SHP77 (cell line): ENCODE measurements around the gene UNG.
"Not testable (repeated sequence)": the region's sequence is repeated elsewhere in the genome, so short reads cannot be mapped to it uniquely, and the experiment has no call there.

ENCODE experiments used
- DNase-seq, 2 experiments: peaks; one replicate each; lab custom pipeline; 2025; lab: John Stamatoyannopoulos, UW

UNG gene

DNA sequence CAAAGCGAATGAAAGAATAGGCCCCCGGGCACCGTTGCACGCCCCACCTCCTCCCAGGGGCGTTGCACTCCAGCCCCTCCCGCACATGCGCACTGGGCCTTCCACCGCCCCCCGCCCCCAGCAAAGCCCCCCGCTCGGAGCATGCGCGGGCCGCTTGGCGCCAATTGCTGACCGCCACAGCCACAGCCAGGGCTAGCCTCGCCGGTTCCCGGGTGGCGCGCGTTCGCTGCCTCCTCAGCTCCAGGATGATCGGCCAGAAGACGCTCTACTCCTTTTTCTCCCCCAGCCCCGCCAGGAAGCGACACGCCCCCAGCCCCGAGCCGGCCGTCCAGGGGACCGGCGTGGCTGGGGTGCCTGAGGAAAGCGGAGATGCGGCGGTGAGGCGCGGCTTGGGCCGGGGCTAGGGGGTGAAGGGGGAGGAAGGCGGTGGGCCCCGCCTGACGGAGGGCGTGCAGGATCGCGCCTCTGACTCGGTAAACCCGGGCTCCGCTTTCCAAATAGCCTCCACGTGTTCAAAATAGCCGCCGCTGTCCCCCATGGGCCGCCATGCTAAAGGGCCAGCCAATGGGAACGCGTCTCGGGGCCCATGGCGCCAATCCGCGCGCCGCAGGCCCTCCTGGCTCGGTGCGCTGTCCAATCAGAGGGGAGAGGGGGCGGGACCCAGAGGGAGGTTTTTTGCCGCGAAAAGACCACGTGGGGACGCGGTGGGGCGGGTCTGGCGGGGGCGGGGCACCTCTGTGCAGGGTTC, at the start of gene UNG:
TSS of gene UNG (plus strand) at position 163 of the 748 bp plus-strand sequence. CDS start at position 246, 83 bp downstream.
- DNase-seq: peak; percentile 90 to 94

DNA sequence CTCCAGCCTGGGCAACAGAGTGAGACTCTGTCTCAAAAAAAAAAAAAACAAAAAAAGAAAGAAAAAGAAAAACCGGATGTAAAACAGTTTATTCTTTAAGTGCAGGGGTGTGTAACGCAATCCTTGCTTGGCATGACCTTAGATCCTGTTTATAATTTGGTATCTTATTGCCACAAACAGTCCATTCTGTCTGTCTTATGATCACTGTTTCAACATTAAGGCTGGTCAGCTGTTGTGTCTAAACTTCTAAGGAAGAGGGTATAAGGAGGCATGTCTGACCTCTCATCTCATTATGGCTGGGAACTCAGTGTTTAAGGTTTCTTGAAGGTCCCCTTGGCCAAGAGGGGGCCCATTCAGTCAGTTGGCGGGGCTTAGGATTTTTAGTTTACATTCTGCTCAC, 48.7 kb upstream of the UNG start:
- DNase-seq: not testable (repeated sequence)

DNA sequence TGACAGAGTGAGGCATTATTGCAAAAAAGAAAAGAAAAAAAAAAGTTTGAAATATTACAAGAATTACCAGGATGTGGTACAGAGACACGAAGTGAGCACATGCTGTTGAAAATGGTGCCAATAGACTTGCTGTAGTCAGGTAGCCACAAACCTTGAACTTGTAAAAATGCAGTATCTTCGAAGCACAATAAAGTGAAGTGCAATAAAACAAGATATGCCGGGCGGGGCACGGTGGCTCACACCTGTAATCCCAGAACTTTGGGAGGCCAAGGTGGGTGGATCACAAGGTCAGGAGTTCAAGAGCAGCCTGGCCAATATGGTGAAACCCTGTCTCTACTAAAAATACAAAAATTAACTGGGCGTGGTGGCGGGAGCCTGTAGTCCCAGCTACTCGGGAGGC, 47.6 kb upstream of the UNG start:
- DNase-seq: not testable (repeated sequence)

DNA sequence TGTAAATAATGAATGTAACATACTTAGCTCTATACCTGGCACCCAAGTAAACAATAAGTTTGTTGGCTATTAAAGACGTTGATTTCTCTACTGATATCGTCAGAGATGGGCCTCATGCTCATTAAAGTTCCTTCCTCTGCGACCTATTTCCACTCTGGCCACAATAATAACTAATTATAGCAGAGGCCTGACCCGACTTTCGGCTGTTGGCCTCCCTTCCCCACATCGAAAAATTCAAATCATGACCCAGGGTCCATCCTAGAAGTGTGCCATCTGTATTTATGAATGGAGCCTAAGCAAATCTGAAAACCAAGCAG, 45.3 kb upstream of the UNG start:
- no peak for DNase-seq

DNA sequence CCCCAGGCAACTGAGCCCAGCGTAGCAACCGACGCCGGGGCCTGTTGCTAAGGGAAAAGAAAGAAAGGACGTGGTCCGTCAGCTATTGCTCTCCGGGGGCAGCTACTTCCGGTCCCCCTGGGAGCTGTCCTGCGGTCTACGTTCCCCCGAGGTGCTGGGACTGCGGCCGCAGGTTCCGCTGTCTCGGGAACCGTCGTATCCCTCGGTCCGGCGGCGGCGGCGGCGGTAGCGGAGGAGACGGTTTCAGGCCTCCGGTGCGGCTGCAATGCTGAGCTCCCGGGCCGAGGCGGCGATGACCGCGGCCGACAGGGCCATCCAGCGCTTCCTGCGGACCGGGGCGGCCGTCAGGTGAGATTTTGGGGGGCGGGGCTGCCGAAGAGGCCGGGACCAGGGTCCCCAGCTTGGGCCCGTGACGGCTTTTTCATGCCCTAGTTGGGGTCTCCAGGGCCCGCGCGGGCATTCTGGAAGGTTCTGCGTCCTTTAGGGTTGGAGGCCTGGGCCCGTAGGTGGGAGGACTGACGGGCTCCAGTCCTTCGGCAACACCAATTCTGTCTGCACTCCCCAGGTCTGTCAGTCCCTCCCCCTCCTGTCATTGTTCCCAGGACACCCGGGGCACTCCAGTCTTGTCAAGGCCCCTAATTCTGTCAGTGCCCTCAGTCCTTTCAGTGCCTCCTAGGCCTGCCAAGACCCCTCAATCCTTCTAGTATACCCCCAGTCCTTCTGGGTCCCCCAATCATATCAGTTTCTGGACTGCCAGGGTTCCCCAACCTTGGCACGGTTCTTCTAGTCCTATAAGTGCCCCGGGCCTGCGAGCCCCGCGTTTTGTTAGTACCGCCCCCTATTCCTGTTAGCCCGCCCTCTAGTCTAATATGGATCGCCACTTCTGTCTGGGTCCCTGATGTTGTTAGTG, 44.7 kb upstream of the UNG start, which contains the start of gene USP30:
TSS of gene USP30 (plus strand) at position 163 of the 910 bp plus-strand sequence. CDS start at position 266, 103 bp downstream.
- peak; percentile 66 to 68 for DNase-seq

DNA sequence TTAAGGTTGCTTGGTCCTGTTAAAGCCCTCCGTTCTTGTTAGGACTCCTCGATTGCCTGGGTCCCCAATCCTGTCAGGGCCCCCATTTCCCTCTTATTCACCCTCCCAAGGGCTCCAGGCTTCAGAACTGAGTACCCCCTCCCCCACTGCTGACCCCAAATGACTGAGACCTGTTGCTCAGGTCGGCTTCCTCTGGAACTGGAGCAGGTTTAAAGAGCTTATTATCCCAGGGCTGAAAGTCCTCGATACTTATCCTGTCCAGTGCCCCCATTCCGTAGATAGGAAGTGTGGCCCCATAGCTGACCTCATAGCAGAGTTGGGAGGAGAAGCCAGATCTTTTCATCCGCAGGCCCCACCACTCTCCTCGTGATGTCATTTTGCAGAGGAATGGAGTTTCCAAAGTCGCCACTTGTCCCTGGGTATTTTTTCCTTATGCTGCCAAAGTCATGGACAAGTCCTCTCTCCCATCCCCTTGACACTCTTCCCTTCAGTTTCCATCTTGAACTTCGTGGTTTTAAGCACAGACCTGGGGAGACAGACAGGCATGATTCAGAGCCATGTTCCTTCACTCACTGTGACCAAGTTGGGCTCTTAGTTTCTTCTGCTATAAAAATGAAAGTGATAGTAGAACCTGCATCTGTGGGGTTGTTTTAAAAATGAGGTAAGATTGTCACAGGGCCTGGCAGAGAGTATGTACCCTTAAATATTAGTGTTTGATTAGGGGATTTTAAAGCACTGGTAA, 43.8 kb upstream of the UNG start:
- DNase-seq: no peak

DNA sequence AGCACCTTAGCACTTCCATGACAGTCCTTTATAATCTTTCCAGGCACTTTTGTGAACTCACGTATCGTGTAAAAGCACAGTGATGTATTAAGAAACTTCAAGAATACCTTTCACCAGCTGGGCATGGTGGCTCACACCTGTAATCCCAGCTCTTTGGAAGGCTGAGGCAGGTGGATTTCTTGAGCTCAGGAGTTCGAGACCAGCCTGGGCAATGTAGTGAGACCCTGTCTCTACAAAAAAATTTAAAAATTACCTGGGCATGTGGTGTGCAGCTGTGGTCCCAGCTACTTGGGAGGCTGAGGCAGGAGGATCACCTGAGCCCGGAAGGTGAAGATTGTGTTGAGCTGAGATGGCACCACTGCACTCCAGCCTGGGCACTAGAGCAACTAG, 43.3 kb upstream of the UNG start:
- DNase-seq: not testable (repeated sequence)

DNA sequence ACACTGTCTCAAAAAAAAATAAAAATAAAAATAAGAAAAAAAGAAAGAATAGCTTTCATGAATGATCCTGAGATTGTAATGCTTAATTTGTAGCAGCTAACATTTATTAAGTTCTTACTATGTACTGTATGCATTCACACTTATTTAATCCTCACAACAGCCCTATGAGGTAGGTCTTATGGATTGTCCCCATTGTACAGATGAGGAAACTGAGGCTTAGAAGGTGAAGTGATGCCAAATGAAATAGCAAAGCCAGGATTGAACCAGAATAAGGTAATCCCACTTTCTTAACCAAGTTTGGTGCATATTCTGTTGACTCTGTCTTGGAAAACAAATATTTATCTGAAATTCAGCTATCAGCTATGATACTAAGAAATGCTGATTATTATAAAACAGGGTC, 42.9 kb upstream of the UNG start:
- DNase-seq: no peak

DNA sequence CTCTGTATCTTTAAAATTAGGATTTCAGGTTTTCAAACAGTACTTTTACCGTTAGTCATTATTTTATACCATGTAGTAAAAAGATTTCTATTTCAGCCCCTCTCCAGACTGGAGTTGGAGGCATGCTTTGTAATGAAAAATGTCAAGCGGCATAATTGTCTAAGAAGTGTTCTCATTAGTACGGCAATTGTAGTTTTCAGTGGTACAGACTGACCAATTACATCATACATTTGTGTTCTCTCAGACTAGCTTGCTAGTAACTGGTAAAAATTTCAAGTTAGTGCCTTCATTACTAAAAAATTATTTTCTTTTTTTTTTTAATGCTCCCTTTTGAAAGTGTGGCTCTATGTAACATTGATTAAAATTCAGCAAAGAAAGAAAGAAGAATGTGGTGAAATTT, 40.5 kb upstream of the UNG start:
- no peak for DNase-seq

DNA sequence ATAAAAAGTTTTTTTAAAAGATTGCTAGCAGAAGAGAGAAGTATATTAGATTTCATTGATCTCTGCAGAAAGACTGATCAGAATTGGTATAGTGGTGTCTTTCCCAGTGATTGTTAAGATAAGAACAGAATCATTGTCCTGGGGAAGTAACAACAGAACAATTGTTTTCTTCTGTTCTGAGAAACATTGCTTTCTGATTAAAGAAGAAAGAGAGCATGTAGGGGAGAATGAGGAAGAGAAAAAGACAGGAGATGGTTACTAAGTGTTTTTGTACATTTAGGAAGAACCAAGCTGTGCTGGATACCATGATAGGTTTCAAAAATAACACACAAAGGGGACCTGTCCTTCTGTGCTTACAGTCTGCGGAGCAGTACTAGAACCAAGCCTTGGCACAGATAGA, 40.0 kb upstream of the UNG start:
- DNase-seq: no peak

DNA sequence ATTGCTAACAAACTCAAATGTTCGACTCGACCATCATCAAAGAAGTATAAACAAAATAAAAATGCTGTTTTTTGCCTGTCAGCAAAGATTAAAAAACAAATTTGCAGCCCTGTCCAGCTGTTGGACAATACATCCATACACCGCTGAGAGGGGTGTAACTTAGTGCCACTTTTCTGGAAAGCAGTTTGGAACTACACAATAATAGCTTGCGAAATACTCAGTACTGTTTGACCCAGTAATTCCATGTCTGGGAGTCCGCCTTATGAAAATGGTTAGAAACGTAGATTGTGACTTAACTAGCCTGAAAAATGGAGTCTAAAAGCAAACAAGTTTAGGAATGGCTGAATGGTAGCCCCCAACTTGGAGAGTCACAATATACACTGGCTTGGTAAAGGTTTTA, 38.6 kb upstream of the UNG start:
- no peak for DNase-seq

DNA sequence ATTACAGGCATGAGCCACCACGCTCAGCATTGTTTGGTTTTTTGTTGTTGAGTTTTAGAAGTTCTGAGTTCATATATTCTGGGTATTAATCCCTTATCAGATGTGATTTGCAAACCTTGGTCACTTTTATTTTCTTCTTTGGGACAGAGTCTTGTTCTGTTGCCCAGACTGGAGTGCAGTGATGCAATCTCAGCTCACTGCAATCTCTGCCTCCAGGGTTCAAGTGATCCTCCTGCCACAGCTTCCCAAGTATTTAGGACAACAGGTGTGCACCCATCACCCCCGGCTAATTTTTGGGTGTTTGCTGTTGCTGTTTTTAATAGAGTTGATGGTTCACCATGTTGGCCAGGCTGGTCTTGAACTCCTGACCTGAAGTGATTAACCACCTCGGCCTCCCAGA, 33.3 kb upstream of the UNG start:
- DNase-seq: no peak

DNA sequence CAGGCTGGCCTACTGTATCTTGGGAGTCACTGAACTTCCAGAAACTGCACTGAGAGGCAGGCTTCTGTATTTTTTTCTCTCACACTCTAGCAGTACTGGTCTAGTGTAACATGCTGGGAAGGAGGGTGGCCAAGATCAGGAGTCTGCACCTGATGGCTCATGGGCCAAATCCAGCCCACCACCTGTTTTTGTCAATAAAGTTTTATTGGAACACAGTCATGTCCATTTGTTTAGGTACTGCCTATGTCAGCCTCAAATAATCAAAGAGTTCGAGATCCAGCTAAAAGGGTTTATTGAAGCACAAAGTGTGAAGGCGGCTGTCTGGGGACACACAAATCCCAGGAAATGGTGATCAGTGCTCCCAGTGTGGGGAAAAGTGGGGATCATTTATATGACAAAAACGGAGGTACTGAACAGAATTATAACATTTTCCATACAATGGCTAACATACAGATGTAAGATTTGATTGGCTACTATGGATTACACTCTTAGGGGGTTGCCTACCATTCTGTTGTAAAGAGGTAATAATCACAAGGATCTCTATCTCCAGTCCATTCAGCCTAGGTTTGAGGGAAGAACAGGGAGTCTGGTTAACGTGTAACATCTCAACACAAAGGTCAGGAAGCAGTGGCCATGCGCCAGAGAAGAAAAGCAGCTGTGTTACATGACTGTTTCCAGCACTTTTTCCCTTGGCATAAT, 32.1 kb upstream of the UNG start:
- DNase-seq: no peak

DNA sequence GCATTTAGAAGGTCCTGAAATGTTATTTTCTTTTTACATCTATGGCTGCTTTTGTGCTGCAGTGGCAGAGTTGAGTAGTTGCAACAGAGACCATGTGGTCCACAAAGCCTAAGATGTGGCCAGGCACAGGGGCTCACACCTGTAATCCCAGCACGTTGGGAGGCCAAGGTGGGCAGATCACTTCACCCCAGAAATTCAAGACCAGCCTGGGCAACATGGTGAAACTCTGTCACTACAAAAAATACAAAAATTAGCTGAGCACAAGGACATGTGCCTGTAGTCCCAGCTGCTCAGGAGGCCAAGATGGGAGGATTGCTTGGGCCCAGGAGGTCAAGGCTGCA, 31.6 kb upstream of the UNG start:
- no peak for DNase-seq

DNA sequence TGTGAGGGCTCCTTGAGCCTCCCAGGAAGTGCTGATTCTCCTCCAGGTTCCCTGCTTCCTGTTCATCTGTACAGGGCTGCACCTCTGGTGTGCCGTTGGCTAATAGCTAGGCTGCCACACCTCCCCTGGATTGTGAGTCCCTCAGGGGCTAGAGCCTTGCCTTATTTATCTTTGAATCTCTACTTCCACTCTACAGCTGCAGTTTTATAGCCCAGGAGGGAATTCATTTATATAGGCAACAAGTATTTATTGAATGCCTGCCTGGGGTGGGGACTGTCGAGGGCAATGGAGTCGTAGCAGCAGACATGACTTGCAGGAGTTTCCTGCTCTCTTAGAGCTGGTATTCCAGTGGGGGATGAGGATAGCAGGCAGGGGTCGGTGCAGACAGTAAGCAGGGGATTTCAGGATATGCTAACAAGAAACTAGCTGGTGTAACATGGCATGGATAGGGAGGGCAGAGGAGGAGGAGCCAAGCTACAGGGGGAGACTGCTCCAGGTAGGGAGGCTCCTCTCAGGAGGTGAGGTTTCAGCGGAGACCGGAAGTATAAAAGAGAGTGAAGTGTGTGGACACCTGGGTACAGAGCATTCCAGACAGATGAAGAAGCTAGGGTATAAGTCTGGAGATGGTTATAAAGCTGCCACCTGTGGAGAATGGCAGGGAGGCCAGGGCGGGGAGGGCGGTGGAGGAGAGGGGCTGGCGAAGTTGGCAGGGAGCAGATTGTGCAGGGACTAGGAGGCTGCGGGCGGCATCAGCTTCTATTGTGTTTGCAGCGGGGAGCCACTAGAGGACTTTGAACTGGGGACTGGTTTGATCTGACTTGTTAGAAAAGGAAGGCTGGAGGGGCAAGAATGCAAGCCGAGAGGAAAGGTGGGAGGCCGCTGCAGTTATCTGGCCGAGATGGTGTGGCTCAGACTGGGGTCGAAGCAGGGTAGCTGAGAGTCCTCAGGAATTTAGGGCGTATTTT, 27.8 kb upstream of the UNG start:
- DNase-seq: no peak

DNA sequence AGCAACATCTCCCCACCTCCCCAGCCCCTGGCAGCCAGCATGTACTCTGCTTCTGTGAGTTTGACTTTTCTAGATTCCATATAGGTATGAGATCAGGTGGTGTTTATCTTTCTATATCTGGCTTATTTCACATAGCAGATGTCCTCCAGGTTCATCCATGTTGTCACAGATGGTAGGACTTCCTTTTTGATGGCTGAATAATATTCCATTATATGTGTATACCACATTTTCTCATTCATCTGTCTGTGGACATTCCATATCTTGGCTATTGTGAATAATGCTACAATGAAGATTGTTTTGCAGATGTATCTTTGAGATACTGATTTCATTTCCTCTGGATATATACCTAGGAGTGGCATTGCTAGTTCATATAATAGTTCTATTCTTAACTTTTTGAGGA, 22.5 kb upstream of the UNG start:
- no peak for DNase-seq

DNA sequence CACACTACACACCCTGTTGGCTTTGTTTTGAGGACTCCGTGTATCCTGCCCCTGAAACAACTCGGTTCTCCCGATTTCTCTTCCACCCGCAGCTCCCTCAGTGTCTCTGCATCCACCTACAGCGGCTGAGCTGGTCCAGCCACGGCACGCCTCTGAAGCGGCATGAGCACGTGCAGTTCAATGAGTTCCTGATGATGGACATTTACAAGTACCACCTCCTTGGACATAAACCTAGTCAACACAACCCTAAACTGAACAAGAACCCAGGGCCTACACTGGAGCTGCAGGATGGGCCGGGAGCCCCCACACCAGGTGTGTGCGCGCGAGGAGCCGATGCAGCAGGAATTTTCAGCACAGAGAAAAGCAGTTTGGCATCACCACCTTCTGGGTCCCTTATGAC, 14.6 kb upstream of the UNG start:
- no peak for DNase-seq

DNA sequence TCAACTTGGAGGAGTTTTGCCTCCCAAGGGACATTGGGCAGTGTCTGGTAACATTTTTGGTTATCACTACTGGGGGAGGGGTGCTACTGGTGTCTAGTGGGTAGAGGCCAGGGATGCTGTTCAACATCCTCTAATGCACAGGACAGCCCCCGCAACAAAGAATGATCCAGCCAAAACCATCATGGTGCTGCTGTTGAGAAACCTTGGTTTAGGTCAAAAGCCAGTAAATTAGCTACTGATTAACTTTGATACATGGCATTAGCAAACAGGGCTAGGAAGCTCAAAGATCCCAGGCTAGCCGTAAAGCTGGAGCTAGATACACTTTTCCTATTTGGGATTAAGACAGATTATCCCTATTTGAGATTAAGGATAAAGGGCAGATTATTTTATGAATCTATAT, 13.0 kb upstream of the UNG start:
- DNase-seq: no peak

DNA sequence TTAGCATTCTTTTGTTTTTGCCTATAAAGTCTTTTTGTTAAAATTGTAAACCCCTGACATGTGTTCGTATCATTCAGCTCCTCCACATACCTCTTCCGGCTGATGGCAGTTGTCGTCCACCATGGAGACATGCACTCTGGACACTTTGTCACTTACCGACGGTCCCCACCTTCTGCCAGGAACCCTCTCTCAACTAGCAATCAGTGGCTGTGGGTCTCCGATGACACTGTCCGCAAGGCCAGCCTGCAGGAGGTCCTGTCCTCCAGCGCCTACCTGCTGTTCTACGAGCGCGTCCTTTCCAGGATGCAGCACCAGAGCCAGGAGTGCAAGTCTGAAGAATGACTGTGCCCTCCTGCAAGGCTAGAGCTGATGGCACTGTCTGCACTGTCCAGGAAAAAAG, 11.8 kb upstream of the UNG start:
- DNase-seq: no peak

DNA sequence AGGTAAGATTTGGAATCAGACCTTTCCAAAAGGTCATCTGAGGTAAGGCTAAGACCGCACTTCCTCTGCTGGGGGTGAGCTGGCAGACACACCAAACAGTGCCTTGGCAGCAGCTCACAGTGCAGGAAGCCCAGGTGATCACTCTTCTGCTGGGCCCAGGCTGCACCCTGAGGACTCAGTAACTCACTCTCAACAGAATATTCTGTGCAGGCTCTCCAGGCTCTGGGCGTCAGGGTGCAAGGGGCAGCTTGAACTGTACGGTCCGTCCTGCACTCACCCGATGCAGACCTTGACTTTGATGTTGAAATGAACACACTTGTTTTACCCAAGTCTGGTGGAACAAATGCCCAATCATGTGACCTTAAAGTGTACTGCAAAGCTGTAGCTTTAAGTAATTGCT, 10.1 kb upstream of the UNG start:
- DNase-seq: no peak

DNA sequence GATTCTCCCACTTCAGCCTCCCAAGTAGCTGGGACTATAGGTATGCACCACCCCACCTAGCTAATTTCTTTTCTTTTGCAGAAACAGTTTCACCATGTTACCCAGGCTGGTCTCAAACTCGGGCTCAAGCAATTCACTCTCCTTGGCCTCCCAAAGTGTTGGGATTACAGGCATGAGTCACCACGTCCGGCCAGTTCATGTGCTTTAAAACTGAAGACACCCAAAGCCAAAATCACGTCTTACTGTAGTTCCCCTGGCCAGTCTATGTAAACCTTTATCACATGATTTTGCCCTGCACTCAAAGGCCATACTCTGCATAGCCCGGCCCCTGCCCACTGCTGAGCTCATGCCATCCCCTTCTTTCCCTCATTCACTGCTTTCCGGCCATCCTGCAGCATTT, 8.6 kb upstream of the UNG start:
- DNase-seq: no peak
